Endothelial cell (in vitro differentiated cells): Measurements from ENCODE around the gene APEH. TPM values are rescaled to one million over a fixed set of nuclear protein-coding genes. Genes with fewer than 3 reads are reported as not detected.

Experiments
- DNase-seq: peaks from one replicate; pipeline ENCODE4 v3.0.0; 2021; ENCODE audit warnings: low spot score
- H3K27ac Mint-ChIP-seq: one replicate; pipeline ENCODE4 v1.8.0; 2021; ENCODE audit warnings: mixed read lengths, inconsistent platforms; ENCODE audit not compliant: unreplicated experiment
- H3K27me3 Mint-ChIP-seq: one replicate; pipeline ENCODE4 v1.8.0; 2021; ENCODE audit warnings: mild to moderate bottlenecking, moderate library complexity, mixed read lengths, inconsistent platforms; ENCODE audit not compliant: unreplicated experiment
- H3K36me3 Mint-ChIP-seq: one replicate; pipeline ENCODE4 v1.8.0; 2021; ENCODE audit warnings: mild to moderate bottlenecking, low read depth, mixed read lengths, inconsistent platforms; ENCODE audit not compliant: unreplicated experiment
- H3K4me1 Mint-ChIP-seq: one replicate; pipeline ENCODE4 v1.8.0; 2021; ENCODE audit warnings: mild to moderate bottlenecking, mixed read lengths, inconsistent platforms; ENCODE audit not compliant: unreplicated experiment
- H3K4me3 Mint-ChIP-seq: one replicate; pipeline ENCODE4 v1.8.0; 2021; ENCODE audit warnings: mild to moderate bottlenecking, mixed read lengths, inconsistent platforms; ENCODE audit not compliant: unreplicated experiment
- H3K9me3 Mint-ChIP-seq: one replicate; pipeline ENCODE4 v1.8.0; 2021; ENCODE audit warnings: mixed read lengths, inconsistent platforms; ENCODE audit not compliant: unreplicated experiment
- CTCF ChIP-seq: fragments of 200-600 bp; sonication (generic); IDR thresholded peaks from one replicate; pipeline ENCODE4 v1.5.0; 2021; ENCODE audit warnings: antibody characterized with exemption; ENCODE audit not compliant: unreplicated experiment
- total RNA-seq: library from RNA; stranded (reverse); fragmentation: NEBNext Ultra II Directional; extraction: Animal tissue kit (Norgen Biotek cat#: 25700); gene quantifications from one replicate; pipeline ENCODE4 v1.2.1, GENCODE V29; 2021; ENCODE audit not compliant: unreplicated experiment

The APEH gene
- total RNA-seq, 1 donor from 2014 or later: 71.1 TPM

GRCh38 chr3:49653621-49654020, 20.5 kb upstream of the APEH start:
- no peaks in the 10 kb centered on the region for H3K9me3 Mint-ChIP-seq
- no peak for DNase-seq
- no peak overlapping the region for H3K27ac Mint-ChIP-seq
- no peak overlapping the region for H3K4me3 Mint-ChIP-seq
- peaks cover under 1% of the 10 kb centered on the region for H3K27me3 Mint-ChIP-seq
- no peaks in the 10 kb centered on the region for H3K36me3 Mint-ChIP-seq
- no peaks in the 10 kb centered on the region for H3K4me1 Mint-ChIP-seq
- no peak for TF ChIP-seq CTCF

GRCh38 chr3:49654176-49654825, 19.9 kb upstream of the APEH start:
- no peak overlapping the region for H3K27ac Mint-ChIP-seq
- peaks cover 5% of the 10 kb centered on the region for H3K27me3 Mint-ChIP-seq
- H3K9me3 Mint-ChIP-seq: no peaks in the 10 kb centered on the region
- no peak overlapping the region for H3K4me3 Mint-ChIP-seq
- no peak for DNase-seq
- no peaks in the 10 kb centered on the region for H3K36me3 Mint-ChIP-seq
- TF ChIP-seq CTCF: no peak
- H3K4me1 Mint-ChIP-seq: no peaks in the 10 kb centered on the region

GRCh38 chr3:49654955-49655556, 19.1 kb upstream of the APEH start:
- no peak overlapping the region for H3K4me3 Mint-ChIP-seq
- H3K27ac Mint-ChIP-seq: no peak overlapping the region
- no peaks in the 10 kb centered on the region for H3K9me3 Mint-ChIP-seq
- H3K27me3 Mint-ChIP-seq: peaks cover 5% of the 10 kb centered on the region
- TF ChIP-seq CTCF: no peak
- no peaks in the 10 kb centered on the region for H3K4me1 Mint-ChIP-seq
- DNase-seq: no peak
- no peaks in the 10 kb centered on the region for H3K36me3 Mint-ChIP-seq

DNA sequence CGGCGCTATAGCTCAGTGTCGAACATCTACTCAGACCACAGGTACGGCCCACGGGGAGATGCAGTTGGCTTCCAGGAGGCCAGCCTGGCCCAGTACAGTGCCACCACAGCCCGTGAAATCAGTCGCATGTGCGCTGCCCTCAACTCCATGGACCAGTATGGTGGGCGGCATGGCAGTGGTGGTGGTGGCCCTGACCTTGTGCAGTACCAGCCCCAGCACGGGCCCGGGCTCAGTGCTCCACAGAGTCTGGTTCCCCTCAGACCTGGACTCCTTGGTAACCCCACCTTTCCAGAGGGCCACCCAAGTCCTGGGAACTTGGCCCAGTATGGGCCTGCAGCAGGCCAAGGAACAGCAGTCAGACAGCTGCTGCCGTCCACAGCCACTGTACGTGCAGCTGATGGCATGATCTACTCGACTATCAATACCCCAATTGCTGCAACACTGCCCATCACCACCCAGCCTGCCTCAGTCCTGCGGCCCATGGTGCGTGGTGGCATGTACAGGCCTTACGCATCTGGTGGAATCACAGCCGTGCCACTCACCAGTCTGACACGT, 18.3 kb upstream of the APEH start:
- Mint-ChIP-seq H3K9me3 (no peaks in the 10 kb centered on the region), H3K4me1 (no peaks in the 10 kb centered on the region), H3K4me3 (no peak overlapping the region), H3K27ac (no peak overlapping the region), H3K27me3 (peaks cover 5% of the 10 kb centered on the region), H3K36me3 (no peaks in the 10 kb centered on the region)
- DNase-seq: no peak
- no peak for TF ChIP-seq CTCF

DNA sequence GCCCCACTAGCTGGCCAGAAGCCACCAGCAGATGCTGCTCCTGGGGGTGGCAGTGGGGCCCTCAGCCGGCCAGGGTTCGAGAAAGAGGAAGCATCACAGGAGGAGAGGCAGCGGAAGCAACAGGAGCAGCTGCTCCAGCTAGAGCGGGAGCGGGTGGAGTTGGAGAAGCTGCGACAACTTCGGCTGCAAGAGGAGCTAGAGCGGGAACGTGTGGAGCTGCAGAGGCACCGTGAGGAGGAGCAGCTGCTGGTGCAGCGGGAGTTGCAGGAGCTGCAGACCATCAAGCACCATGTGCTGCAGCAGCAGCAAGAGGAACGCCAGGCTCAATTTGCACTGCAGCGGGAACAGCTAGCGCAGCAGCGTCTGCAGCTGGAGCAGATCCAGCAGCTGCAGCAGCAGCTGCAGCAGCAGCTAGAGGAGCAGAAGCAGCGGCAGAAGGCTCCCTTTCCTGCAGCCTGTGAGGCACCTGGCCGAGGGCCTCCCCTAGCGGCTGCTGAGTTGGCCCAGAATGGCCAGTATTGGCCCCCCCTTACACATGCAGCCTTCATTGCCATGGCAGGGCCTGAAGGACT, 17.5 kb upstream of the APEH start:
- TF ChIP-seq CTCF: no peak
- Mint-ChIP-seq H3K4me1 (no peaks in the 10 kb centered on the region), H3K4me3 (no peak overlapping the region), H3K27ac (no peak overlapping the region), H3K9me3 (no peaks in the 10 kb centered on the region), H3K27me3 (peaks cover 5% of the 10 kb centered on the region), H3K36me3 (no peaks in the 10 kb centered on the region)
- DNase-seq: no peak
